ENCODE data around the gene LBX2.
A peak's percentile ranks its signal among the peaks of the same experiment; 100 is the strongest.

LBX2 gene, protein sequence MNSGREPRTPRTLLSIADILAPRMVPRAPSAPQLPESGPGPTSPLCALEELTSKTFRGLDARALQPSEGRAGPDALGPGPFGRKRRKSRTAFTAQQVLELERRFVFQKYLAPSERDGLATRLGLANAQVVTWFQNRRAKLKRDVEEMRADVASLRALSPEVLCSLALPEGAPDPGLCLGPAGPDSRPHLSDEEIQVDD

DNA sequence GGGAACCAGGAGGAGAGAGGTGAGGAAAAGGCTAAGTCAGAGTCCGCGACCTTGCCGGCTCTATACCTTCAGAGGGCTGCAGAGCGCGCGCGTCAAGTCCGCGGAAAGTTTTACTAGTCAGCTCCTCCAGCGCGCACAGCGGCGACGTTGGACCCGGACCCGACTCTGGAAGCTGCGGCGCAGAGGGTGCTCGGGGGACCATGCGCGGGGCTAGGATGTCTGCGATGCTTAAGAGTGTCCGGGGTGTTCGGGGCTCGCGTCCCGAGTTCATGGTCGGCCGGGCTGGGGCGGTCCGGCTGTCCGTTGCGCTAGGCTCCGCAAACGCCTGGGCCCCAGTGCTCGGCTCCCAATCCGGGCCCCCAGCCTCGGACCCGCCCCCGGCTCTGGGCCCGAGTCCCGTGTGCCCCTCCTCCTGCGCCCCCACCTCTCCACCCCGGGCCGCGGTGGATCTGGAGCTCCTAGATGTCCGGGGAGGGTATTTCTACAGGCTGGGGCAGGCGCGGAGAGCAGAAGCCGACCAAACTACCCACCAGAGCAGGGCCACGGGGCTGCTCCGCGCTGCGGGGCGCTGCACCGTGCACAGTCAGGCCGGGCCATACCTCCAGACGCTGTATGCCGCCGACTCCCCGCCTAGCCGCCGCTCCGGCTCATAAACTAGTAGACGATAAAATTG is at the start of gene LBX2:
Gene LBX2 (minus strand): TSS at position 337 of the 673 bp plus-strand sequence. CDS start 66 bp downstream, at position 271.
- DNase-seq, result no peak

DNA sequence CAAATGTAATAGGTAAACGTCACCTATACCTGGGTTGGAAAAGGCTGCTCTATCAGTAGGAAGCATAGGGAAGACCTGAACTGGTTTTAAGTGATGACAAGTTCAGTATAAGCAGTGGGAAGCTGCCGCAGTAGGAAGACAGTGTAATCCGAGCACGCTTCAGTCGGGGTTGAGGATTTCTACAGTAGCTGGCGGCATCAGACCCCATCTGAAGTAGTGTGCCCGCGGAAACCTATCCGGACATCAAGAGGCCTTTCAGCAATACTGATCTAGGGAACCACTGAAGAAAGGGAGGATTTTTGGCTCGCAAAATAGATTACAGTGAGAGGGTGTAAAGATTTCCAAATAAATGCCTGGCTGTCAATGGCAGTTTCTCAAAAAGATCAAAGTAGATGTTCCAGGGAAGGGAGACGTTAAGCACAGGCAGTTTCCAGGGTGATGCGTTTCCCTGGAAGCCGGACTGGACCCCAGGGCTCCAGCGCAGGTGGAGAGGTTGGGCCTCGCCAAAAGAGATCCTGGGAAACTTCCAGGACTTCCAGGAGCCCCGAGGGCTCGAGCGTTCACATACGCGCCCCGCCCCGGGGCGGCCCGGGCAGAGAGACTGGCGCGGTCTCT is 49.0 kb upstream of the LBX2 start:
- DNase-seq, result peak; percentile 53

DNA sequence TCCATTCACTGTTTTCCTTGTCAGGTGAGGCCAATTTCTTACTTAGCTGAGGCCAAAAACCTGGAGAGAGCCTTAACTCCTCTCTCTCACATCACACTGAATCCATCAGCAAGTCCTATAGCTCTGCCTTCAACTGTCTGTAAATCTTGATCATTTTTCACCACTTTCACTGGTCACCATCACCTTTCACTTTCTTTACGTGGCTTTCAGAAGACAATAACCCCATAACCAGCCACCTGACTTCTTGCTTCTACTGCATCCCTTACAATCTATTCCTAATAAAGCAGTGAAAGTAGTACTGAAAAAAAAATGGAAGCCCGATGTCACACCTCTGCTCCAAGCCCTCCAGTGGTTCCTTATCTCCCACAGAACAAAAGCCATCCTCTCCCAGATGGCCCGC is 46.6 kb upstream of the LBX2 start:
- no peak for DNase-seq

DNA sequence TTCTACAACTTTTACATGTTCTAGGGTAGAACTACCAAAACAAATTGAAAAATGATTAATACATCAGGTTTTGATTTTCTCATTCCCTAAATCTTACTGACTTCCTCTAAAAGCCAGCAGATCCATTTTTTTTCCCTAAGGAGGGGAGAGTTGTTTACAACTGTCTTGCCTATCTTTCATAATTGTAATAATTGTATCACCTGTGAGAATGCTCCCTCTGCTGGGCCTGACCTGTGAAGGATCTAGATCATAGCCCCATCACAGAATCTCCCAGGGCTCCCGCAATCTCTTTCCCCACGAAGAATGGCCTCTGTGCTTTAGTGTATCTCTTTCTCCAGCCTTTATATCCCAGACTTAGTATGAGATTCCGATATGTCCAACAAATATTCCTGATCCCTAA is 45.2 kb upstream of the LBX2 start:
- DNase-seq, result no peak

DNA sequence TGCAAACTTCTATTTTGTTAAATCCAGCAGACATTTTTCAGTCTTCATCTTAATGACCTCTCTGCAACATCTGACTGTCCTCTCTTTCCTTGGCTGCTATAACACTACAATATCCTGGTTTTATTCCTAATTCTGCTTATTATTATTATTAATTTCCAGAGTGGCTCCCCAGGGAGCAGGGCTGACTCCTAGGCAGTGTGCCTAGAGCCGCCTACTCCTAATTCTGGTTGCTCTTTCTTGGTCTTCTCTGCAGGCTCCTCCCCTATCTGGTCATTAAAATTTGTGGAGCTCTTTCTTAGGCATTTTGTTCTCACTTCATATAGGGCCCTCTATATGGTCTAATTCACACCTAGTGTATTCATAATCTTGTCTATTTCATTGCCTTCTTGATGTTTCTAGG is 43.6 kb upstream of the LBX2 start:
- DNase-seq, result no peak

DNA sequence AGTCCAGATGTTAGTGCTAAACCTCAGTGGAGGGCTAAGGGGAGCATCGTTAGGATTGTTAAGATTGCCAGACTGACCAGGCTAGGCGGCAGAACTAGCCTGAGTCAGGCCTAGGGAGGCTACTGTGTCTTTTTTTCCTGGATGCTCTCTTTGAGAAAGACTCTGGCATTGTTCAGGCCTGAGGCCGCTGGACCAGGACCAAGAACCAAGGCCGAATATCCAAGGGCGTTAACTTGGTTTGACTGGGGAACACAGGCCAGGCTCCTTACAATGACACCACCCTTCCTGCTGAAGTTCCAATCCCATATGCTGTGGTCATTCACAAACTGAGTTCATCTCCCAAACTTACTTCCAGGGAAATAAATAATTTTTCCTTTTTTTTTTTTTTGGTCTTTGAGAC is 40.9 kb upstream of the LBX2 start:
- DNase-seq, result no peak

DNA sequence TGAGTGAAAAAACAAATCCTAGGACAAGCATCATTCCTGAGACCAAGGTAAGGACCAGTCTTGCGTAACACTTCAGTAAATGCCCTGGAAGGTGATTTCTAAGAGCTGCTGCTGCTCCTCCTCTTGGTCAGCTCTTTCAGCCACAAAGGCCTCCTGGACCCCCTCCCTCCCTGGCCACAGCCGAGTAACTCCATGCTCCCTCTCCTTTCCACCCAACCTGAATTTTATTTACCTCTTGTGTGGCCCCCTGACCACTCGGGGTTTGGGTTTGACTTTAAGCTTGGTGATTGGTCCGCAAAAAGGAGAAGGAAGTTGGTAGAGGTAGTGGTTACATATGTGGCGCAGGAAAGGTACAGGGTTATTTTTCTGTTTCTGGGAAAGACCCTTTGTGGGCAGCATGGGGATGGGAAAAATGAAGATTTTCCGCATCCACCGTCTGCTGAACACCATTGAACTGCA is 39.5 kb upstream of the LBX2 start:
- no peak for DNase-seq

DNA sequence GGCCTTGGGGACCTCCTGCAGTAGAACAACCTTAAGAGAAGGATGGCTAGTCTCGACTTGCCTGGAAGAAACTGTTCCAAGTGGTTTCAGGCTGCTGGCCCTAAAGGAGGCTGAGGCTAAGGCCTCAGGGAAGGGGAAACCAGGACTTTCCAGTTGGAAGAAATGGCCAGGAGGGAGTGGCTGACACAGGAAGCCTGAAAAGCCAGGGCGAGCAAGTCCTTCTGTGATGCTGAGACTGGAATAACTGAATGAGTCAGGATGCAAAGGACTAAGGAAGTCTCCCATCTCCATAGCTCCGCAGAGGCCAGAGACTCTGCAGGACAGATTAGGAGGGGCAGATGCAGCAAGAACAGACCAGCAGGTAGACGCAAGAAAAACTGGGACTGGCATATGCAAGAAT is 37.7 kb upstream of the LBX2 start:
- no peak for DNase-seq

DNA sequence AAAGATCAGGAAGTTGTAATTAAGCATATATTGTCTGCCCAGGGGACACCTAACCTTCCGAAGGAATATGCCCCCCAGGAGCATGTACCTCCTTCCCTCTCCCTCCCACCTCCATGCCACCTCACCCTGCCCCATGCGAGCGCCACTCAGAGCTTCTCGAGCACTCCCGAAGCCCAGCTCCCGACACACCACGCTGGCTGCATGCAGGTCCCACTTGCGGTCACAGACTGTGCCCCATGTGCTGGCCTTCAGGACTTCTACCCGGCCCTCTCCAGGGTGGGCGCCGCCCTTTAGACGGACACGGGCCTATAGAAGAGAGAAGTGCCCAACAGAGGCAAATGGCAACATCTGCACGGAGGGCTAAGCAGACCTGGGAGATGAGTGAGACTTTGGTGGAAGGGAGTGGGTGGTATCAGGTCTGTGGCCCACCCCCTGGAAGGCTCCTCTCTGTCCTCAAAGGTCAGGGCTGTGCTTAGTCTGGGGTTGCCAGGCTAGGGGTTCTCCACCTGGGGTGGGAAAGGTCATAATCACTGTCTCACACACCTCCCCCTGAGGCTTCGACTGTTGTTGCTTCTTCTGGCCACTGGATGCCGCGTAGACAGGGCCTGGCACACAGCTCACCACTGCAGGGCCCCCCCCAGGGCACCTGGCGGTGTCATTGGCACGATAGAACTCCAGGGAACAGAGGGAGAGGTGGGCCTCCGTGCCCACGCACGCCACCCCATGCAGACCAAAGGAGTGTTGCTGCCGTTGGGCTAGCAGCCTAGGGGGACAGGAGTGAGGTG is 37.0 kb upstream of the LBX2 start:
- DNase-seq, result no peak

DNA sequence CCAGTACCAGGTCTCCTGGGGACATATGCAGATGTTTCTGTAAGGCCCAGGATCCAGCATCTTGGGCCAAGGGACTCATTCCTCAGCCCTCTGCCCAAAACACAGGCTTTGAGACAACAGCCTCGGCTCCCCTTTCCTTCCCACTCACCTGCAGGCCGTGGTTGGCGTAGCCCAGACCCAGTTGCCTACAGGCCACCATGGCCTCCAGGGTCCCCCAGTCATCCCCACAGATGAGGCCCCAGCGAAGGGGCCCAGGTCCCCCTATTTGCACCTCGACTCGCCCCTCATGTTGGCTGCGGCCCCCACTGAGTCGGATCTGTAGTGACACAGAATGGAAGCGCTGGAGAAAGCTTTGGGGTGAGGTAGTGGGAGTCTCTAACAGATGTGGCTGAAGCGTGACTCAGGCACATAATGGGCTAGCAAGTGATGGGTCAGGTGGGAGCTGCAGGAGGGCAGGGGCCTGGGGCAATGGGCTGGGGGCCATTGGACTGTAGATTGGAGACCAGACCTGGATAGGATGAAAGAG is 36.1 kb upstream of the LBX2 start:
- DNase-seq, result no peak

DNA sequence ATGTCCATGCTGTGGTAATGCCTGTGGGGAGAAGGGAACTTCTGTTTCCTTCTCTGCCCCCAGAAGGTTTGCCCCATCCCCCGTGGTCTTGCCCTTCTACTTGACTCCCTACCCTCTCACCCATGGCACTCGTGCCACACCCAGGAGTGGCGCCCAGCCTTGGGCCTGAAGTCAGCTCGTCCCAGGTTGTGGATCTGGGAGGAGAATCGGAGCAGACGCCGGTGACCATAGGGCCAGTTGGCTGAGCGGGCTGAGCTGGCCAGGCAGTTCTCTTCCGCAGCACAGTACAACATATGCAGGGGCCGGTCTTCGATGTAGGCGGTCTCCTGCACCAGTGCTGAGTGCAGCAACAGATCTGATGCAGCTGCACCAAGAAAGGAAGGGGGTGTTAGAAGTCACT is 35.0 kb upstream of the LBX2 start:
- no peak for DNase-seq

DNA sequence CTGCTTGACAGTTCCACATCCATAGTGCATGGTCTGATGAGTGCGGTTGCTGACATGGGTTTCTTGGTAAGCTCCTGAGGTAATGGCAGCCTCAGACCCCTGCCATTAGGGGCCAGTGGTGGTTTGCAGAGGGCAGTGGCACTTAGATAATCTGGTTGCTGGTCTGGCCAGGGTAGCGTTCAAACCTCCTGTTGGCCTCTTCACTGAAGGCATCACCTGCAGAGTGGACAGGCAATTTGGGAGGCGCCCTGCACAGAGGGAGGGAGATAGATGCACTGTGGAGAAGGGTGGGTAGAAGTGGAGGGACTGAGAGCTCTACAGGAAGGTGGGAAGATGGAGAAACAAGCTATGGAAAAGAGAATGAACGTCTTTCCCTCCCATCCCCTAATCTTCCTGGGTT is 34.1 kb upstream of the LBX2 start:
- DNase-seq, result no peak

DNA sequence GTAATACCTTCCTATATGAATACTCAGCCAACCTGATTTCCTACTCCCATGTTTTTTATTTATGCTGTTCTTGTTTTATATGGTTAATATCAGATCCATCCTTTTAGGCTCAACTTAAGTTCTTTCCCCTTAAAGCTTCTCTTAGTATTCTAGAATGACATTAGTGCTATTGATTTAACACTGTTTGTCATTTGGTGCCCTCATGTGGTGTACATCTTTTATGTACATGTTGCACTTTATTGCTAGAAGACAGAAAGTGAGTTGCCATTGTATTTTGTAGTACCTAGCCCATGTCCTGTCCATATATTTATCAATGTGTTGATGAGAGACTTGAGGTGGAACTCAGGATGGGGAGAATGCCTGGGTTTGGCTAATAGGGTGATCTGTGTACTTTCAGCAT is 32.8 kb upstream of the LBX2 start:
- peak; percentile 40 for DNase-seq

DNA sequence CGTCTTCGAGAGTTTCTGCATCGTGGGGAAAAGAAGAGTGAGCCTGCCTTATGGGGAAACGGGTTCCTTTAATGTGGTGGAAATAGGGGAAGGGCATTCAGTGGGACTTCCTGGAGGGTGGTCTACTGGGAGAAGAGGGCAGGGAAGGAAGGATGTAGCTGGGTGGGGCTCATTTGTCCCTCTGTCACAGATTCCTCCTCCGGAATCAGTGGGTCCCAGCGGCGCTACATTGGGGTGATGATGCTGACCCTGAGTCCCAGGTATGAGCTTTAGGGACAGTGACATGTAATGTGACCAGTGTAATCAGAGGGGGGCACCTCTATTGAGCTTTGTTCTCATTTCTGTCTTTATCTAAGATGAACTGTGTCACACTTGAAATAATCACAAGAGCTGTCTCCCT is 32.3 kb upstream of the LBX2 start:
- no peak for DNase-seq

DNA sequence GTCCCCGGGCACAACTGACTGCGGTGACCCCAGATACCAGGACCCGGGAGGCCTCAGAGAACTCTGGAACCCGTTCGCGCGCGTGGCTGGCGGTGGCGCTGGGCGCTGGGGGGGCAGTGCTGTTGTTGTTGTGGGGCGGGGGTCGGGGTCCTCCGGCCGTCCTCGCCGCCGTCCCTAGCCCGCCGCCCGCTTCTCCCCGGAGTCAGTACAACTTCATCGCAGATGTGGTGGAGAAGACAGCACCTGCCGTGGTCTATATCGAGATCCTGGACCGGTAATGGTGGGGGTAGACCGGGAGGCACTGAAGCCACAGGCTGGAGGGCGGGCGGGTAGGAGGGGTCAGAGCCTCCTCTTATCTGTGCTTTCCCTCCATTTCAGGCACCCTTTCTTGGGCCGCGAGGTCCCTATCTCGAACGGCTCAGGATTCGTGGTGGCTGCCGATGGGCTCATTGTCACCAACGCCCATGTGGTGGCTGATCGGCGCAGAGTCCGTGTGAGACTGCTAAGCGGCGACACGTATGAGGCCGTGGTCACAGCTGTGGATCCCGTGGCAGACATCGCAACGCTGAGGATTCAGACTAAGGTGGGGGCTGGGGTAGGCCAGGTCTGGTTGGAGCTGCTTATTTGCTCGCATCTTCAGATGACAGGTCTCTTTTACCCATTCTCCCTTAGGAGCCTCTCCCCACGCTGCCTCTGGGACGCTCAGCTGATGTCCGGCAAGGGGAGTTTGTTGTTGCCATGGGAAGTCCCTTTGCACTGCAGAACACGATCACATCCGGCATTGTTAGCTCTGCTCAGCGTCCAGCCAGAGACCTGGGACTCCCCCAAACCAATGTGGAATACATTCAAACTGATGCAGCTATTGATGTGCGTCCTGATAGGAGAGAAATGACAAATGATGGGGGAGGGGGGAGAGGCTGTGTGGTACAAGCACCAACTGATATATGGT is 31.1 kb upstream of the LBX2 start:
- peak; percentile 15 for DNase-seq

DNA sequence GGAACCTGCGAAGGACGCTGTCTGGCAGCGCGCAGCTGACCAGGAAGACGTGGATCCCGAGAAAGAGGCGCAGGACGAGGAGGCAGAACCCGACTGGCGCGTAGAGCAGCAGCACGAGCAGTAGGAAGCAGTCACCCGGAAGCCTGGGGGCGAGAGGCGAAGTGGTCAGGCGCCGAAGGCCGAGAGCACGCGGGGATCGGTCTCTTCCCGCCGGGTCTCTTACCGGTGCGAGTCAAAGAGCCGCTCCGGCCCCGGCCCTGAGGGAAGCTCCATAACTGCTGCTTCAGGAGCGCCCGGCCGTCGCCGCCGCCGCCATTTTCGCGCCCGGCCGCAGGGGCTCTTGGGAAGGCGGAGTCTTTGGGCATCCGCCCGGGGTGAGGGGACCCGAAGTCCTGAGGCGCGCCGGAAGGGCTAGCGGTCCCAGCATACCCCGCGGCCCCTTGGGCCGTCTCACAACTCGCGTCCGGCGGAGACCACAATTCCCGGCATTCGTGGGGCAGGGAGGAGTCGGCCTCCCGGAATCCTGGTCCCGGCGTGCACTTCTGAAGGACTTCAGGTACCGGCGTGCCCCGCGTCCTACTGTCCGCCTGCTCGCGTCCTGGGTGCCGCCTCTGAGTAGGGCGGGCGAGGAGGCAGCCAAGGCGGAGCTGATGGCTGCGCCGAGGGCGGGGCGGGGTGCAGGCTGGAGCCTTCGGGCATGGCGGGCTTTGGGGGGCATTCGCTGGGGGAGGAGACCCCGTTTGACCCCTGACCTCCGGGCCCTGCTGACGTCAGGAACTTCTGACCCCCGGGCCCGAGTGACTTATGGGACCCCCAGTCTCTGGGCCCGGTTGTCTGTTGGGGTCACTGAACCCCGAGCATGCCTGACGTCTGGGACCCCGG is 30.2 kb upstream of the LBX2 start, which contains the start of the genes AUP1 and HTRA2:
Gene AUP1 (minus strand): TSS at position 350 of the 882 bp plus-strand sequence. CDS start 77 bp downstream, at position 273.
Gene HTRA2 (plus strand): TSS at position 577 of the 882 bp plus-strand sequence. CDS start 74 bp downstream, at position 651.
- peak; percentile 97 for DNase-seq

DNA sequence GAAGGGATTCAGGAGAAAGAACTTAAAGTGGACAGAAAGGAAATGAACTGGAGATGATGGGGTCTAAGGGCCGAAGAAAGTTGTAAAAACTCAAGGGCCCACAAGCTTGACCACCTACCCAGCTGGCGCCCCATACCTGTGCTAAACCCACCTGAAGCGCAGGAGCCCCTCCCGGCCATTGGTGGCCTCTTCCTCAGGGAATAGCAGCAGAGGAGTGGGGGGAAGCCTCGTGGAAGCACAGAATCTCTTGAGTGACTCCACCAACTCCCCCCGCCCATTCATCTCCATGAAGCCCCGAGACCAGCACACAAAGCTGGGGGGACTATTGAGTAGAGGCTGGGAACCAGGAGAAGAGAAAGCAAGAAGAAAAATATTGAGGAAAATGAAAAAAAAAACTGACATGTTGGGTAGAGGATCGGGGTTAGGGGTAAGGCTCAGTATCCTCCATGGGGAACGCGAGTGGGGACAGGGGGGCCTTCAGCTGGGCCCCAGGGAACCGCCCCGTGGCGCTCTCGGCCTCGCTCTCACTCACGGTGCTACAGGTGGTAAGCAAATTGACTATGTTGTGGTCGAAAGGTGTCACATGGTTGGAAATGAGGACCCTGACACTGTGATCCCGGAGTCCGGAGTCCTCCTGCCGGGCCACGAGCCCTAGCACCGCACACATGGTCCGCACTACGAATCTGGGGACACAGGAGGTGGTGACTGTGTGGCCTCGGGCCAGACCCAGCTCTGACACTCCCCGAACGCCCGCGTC is 29.4 kb upstream of the LBX2 start:
- DNase-seq, result no peak

DNA sequence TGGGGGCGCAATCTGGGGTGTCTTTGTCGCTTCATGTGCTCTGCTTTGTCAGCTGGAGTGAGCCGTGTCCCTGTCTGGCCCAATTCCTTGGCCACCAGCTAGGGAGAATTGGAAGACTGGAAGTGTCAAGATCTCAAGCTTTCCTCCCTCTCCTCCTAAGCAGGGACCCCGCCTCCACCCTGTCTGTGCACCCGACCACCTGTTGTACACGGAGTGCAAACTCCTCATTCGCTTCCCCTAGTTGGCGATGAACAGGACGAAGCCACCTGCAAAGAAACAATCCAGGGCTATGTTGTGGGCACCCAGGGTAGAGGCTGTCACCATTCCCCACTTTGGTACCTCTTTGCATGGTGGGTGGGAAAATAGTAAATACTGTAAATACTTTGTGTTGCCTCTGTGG is 28.3 kb upstream of the LBX2 start:
- no peak for DNase-seq

DNA sequence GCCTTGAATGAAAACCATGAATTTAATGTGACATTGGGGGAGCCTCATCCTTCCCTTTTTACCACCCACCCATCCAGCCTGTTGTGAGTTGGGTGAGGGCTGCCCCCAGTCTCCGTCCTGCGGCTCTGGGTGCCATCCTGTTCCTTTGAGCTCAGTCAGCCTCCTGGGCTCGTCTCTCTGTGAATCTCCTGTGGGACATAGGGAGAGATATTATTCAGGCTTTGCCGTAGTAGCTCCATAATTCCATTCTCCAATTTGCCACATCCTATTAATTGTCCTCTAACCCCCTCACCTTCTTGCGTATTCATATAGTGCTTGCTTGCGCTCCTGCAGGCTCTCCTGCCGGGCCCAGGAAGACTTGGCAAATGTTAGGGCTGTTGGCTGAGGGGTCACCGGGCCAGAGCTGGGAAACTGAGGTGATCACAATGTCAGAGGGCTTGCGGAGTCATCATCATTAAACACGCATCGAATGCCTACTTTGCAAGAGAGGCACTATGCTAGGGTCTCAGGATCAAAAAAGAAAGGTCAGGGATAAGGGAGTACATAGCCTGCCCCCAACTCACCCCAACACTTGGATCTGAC is 27.3 kb upstream of the LBX2 start:
- no peak for DNase-seq
